Measurements from ENCODE around the gene MAGEF1. TPM values are rescaled to one million over a fixed set of nuclear protein-coding genes. Genes with fewer than 3 reads are reported as not detected.

MAGEF1 gene
- total and polyA plus RNA-seq, 2 of the 8 experiments (the other 6 are each of a cell fraction or from before 2014, with no cell fraction given), result 26.5 to 56.7 TPM

- TF ChIP-seq ATF2 (IDR thresholded peaks at IDR 0.05; ENCODE audit: low read length) (no peak), BRCA1 (IDR thresholded peaks at IDR 0.05; ENCODE audit: low read depth, low read length) (no peak), EZH2 (IDR thresholded peaks at IDR 0.05; ENCODE audit: low read depth, low read length, severe bottlenecking) (no peak), EP300 (IDR thresholded peaks at IDR 0.05; ENCODE audit: borderline replicate concordance in 1 of 2, low read depth in 2 of 2, low read length in 2 of 2) (no peak), POLR2AphosphoS5 (IDR thresholded peaks at IDR 0.05; ENCODE audit: low read depth, low read length) (no peak), TBP (IDR thresholded peaks at IDR 0.05; ENCODE audit: low read depth, low read length) (no peak), ASH2L (IDR thresholded peaks at IDR 0.05; ENCODE audit: low read length) (no peak), SIN3A (conservative IDR thresholded peaks at IDR 0.05 in 1 of 2, IDR thresholded peaks at IDR 0.05 in 1 of 2; ENCODE audit: low read depth in 1 of 2, low read length in 2 of 2) (no peak), SIX5 (IDR thresholded peaks at IDR 0.05; ENCODE audit: low read depth, low read length) (no peak), SIRT6 (IDR thresholded peaks at IDR 0.05; ENCODE audit: low read length) (no peak), RBBP5 (IDR thresholded peaks at IDR 0.05; ENCODE audit: borderline replicate concordance, low read depth, low read length) (no peak)
Observed at GRCh38 chr3:184680385-184681345, 31.2 kb downstream of the MAGEF1 start (continued).
